ENCODE data around the gene KANTR.

DNA sequence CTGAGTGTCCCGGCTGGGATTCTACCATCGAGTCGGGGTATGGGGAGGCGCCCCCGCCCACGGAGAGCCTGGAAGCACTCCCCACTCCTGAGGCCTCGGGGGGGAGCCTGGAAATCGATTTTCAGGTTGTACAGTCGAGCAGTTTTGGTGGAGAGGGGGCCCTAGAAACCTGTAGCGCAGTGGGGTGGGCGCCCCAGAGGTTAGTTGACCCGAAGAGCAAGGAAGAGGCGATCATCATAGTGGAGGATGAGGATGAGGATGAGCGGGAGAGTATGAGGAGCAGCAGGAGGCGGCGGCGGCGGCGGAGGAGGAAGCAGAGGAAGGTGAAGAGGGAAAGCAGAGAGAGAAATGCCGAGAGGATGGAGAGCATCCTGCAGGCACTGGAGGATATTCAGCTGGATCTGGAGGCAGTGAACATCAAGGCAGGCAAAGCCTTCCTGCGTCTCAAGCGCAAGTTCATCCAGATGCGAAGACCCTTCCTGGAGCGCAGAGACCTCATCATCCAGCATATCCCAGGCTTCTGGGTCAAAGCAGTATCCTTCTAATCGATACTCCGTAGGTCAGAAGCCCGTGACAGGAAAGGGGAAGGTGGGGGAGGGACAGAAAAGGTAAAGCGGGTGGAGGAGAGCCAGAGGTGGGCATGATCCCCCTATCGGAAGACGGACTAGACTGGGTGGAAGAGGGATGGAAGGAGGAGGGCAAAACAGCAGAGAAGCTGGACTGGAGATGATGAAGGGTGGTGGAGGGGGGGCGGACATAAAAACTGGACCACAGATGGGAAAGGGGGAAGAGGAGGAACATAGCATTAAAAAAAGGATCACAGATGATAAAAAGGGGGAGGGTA is 10.9 kb upstream of the KANTR start:
- TF ChIP-seq, protein P1, sequence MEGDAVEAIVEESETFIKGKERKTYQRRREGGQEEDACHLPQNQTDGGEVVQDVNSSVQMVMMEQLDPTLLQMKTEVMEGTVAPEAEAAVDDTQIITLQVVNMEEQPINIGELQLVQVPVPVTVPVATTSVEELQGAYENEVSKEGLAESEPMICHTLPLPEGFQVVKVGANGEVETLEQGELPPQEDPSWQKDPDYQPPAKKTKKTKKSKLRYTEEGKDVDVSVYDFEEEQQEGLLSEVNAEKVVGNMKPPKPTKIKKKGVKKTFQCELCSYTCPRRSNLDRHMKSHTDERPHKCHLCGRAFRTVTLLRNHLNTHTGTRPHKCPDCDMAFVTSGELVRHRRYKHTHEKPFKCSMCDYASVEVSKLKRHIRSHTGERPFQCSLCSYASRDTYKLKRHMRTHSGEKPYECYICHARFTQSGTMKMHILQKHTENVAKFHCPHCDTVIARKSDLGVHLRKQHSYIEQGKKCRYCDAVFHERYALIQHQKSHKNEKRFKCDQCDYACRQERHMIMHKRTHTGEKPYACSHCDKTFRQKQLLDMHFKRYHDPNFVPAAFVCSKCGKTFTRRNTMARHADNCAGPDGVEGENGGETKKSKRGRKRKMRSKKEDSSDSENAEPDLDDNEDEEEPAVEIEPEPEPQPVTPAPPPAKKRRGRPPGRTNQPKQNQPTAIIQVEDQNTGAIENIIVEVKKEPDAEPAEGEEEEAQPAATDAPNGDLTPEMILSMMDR (IDR thresholded peaks at IDR 0.05) = no peak
- TF ChIP-seq POLR2A (IDR thresholded peaks at IDR 0.05) = no peak
